Kidney (tissue), 14 donors: ENCODE measurements around the gene BARHL1. TPM values are rescaled to one million over a fixed set of nuclear protein-coding genes. Genes with fewer than 3 reads are reported as not detected.
"Not testable (repeated sequence)": the region's sequence is repeated elsewhere in the genome, so short reads cannot be mapped to it uniquely, and the experiment has no call there.

Experiments
- DNase-seq, 5 donors: peaks; one replicate each; pipeline ENCODE4 v3.0.0-alpha.2; 2013 to 2020
- FAIRE-seq: peaks from 2 replicates; lab custom pipeline; 2012; peaks lifted over from hg19 to GRCh38; lab: Jason Lieb, UNC
- H3K27ac ChIP-seq, 2 donors: one replicate each; pipeline ENCODE4 v1.7.0; 2013; ENCODE audit warnings: low read depth in 2 of 2, low read length in 2 of 2, inconsistent platforms in 1 of 2
- H3K27me3 ChIP-seq: one replicate; pipeline ENCODE4 v1.7.1; 2013; ENCODE audit warnings: low read length, inconsistent platforms; ENCODE audit not compliant: control insufficient read depth, insufficient read depth
- H3K36me3 ChIP-seq, 3 donors: one replicate each; pipeline versions ENCODE4 v1.7.0 to v1.7.1; 2013; ENCODE audit warnings: low read length in 3 of 3, control low read depth in 1 of 3, inconsistent platforms in 1 of 3; ENCODE audit not compliant: insufficient read depth in 3 of 3, control insufficient read depth in 2 of 3
- H3K4me1 ChIP-seq, 3 donors: one replicate each; pipeline versions ENCODE4 v1.7.0 to v1.7.1; 2013; ENCODE audit warnings: low read length in 3 of 3, inconsistent platforms in 1 of 3, low read depth in 1 of 3; ENCODE audit not compliant: control insufficient read depth in 2 of 3, insufficient read depth in 2 of 3
- H3K4me3 ChIP-seq, 3 donors: one replicate each; pipeline versions ENCODE4 v1.7.0 to v1.8.1; 2013; ENCODE audit warnings: low read length in 3 of 3, control low read depth in 1 of 3, inconsistent platforms in 1 of 3
- H3K9ac ChIP-seq, 3 donors: one replicate each; pipeline versions ENCODE4 v1.7.0 to v1.7.1; 2013; ENCODE audit warnings: low read length in 3 of 3, control low read depth in 1 of 3, inconsistent platforms in 1 of 3
- H3K9me3 ChIP-seq, 3 donors: one replicate each; pipeline versions ENCODE4 v1.7.0 to v1.7.1; 2013; ENCODE audit warnings: low read length in 3 of 3, control low read depth in 1 of 3, inconsistent platforms in 1 of 3; ENCODE audit not compliant: control insufficient read depth in 2 of 3, insufficient read depth in 1 of 3
- CTCF ChIP-seq: IDR thresholded peaks from 3 replicates; pipeline ENCODE4 v1.5.1; 2012; ENCODE audit warnings: mild to moderate bottlenecking, moderate library complexity, borderline replicate concordance; ENCODE audit not compliant: insufficient read depth; ENCODE audit errors: extremely low read depth
- intact Hi-C: fragments of 100-400 bp; cut with DNase I; formaldehyde crosslinking; loops from one replicate; pipeline ENCODE4 v1.11.1; 2022
- polyA plus RNA-seq: library from polyadenylated mRNA; stranded (reverse); fragments of 350-450 nt; fragmentation: Illumina TruSeq; extraction: RNeasy Lipid Tissue Mini Kit (QIAGEN cat#74804); gene quantifications from one replicate; pipeline ENCODE4 v1.2.3, GENCODE V29; 2014; ENCODE audit warnings: low read depth, low replicate concordance; ENCODE audit not compliant: insufficient read depth
- total RNA-seq: library from RNA; stranded (reverse); fragmentation: NEBNext Ultra II Directional; extraction: Animal tissue kit (Norgen Biotek cat#: 25700); gene quantifications from one replicate; pipeline ENCODE4 v1.2.1, GENCODE V29; 2021
- donor health status: control.
- donor health status: control.
- donor health status: control.
- donor health status: control.
- donor health status: control.
- donor health status: DM: yes; HTN: yes; CAD: no.
- donor health status: Normal renal cell carcinoma (clear cell type).

BARHL1 gene
- total and polyA plus RNA-seq, 2 donors from 2014 or later: not detected

GRCh38 chr9:132560616-132561202 is 21.7 kb upstream of the BARHL1 start:
- intact Hi-C loops: no loop called here
- no peak overlapping the region for H3K27ac ChIP-seq
- peak in 4 of 5 donors; percentile 87 to 92 (median 90) for DNase-seq
- no peaks in the 10 kb centered on the region for H3K27me3 ChIP-seq
- no peak overlapping the region for H3K4me3 ChIP-seq
- no peak for FAIRE-seq
- H3K4me1 ChIP-seq: no peaks in the 10 kb centered on the region
- H3K9me3 ChIP-seq: no peaks in the 10 kb centered on the region
- no peak for TF ChIP-seq CTCF
- H3K36me3 ChIP-seq: no peaks in the 10 kb centered on the region
- no peak overlapping the region for H3K9ac ChIP-seq

- H3K36me3 ChIP-seq: no peaks in the 10 kb centered on the region
- no peaks in the 10 kb centered on the region for H3K9me3 ChIP-seq
- no peak overlapping the region for H3K4me3 ChIP-seq
- H3K27me3 ChIP-seq: no peaks in the 10 kb centered on the region
- DNase-seq: peak in 1 of 5 donors; percentile 61
- FAIRE-seq: no peak
- no peaks in the 10 kb centered on the region for H3K4me1 ChIP-seq
- H3K27ac ChIP-seq: no peak overlapping the region
- H3K9ac ChIP-seq: no peak overlapping the region
- intact Hi-C loops: no loop called here
- TF ChIP-seq CTCF: no peak
Observed at GRCh38 chr9:132562306-132562573, 20.2 kb upstream of the BARHL1 start.

- no peaks in the 10 kb centered on the region for H3K36me3 ChIP-seq
- H3K9ac ChIP-seq: no peak overlapping the region
- H3K4me1 ChIP-seq: no peaks in the 10 kb centered on the region
- no peak for DNase-seq
- no peaks in the 10 kb centered on the region for H3K9me3 ChIP-seq
- H3K4me3 ChIP-seq: no peak overlapping the region
- no peak for TF ChIP-seq CTCF
- no peak overlapping the region for H3K27ac ChIP-seq
- intact Hi-C loops: no loop called here
- no peaks in the 10 kb centered on the region for H3K27me3 ChIP-seq
- no peak for FAIRE-seq
Observed at GRCh38 chr9:132564526-132564925, 17.9 kb upstream of the BARHL1 start.

- H3K4me1 ChIP-seq, FAIRE-seq, H3K9me3 ChIP-seq, H3K27ac ChIP-seq, H3K27me3 ChIP-seq, H3K36me3 ChIP-seq, intact Hi-C loops, H3K4me3 ChIP-seq, DNase-seq, H3K9ac ChIP-seq: not testable (repeated sequence)
Observed at GRCh38 chr9:132568787-132569186, 13.6 kb upstream of the BARHL1 start.
